K562 (cell line): ENCODE data around the gene GIT2. TPM values are rescaled to one million over a fixed set of nuclear protein-coding genes. Genes with fewer than 3 reads are reported as not detected.

ENCODE experiments used
- ATAC-seq: fragments of 200-7000 bp; cut with Tn5 transposase; 3 replicates; pipeline ENCODE4 v1.9.1; 2020; ENCODE audit warnings: moderate library complexity
- BruUV-seq: library from RNA; stranded (reverse); fragments of 400-500 nt; replicated peaks from 2 replicates; lab custom pipeline; 2021; lab: Mats Ljungman, UMichigan
- CTCF ChIA-PET: fragments of 300-600 bp; formaldehyde crosslinking; extraction: SDS; loops from one replicate; lab custom pipeline; 2021; ENCODE audit warnings: low intra/inter-chr PET ratio; lab: Yijun Ruan, JAX
- POLR2A ChIA-PET: fragments of 300-600, 350-650 bp; sonication (Branson Sonifier 250); formaldehyde crosslinking; extraction: SDS; loops from one replicate; lab custom pipeline; 2021; ENCODE audit warnings: antibody characterized with exemption, inconsistent platforms; lab: Yijun Ruan, JAX
- DNase-seq, 4 experiments: peaks; one replicate each; pipeline versions ENCODE4 v3.0.0 to v3.0.0-alpha.2; 2011 to 2018; ENCODE audit warnings: low spot score in 3 of 4, mixed read lengths in 3 of 4; ENCODE audit errors: extremely low read depth in 1 of 4
- FAIRE-seq: peaks from 2 replicates; lab custom pipeline; 2011; peaks lifted over from hg19 to GRCh38; lab: Jason Lieb, UNC
- H2AFZ ChIP-seq: 2 replicates; pipeline ENCODE4 v1.6.0; 2011; ENCODE audit warnings: low read depth, low read length, control low read depth, inconsistent platforms
- H3K27ac ChIP-seq: fragments of 200-600 bp; 3 replicates; pipeline ENCODE4 v1.8.0; 2011; ENCODE audit warnings: low read depth, mild to moderate bottlenecking, control low read depth, inconsistent platforms, low read length, moderate library complexity, mixed read lengths; ENCODE audit errors: extremely low read depth
- H3K27me3 ChIP-seq, 2 experiments: fragments of 300-600 bp in 1 of 2; 2 replicates in 1 of 2; 3 replicates in 1 of 2; pipeline versions ENCODE4 v1.6.0 to v1.8.0; 2011; ENCODE audit warnings: inconsistent platforms in 2 of 2, low read length in 2 of 2, mild to moderate bottlenecking in 1 of 2, mixed read lengths in 1 of 2, moderate library complexity in 1 of 2; ENCODE audit not compliant: control insufficient read depth in 2 of 2, insufficient read depth in 2 of 2
- H3K36me3 ChIP-seq: fragments of 300-600 bp; 3 replicates; pipeline ENCODE4 v1.8.0; 2011; ENCODE audit warnings: mild to moderate bottlenecking, low read length, inconsistent platforms; ENCODE audit not compliant: control insufficient read depth, insufficient read depth
- H3K4me1 ChIP-seq, 2 experiments: fragments of 200-600 bp in 1 of 2; replicated peaks in 1 of 2; 2 replicates in 1 of 2; 3 replicates in 1 of 2; pipeline versions ENCODE4 v1.5.1 to v1.8.0; 2011; ENCODE audit warnings: inconsistent platforms in 2 of 2, low read length in 2 of 2, mild to moderate bottlenecking in 1 of 2, mixed read lengths in 1 of 2, moderate library complexity in 1 of 2; ENCODE audit not compliant: control insufficient read depth in 2 of 2, insufficient read depth in 2 of 2
- H3K4me2 ChIP-seq: 2 replicates; pipeline ENCODE4 v1.6.1; 2011; ENCODE audit warnings: low read length, control low read depth, inconsistent platforms, mixed read lengths; ENCODE audit not compliant: insufficient read depth
- H3K4me3 ChIP-seq: fragments of 200-600 bp; sonication (generic), shearing (Covaris generic); 2 replicates; pipeline ENCODE4 v1.5.1; 2016; ENCODE audit warnings: control low read depth, inconsistent platforms
- H3K79me2 ChIP-seq: fragments of 200-600 bp; 3 replicates; pipeline ENCODE4 v1.8.0; 2011; ENCODE audit warnings: low read length, inconsistent platforms; ENCODE audit not compliant: control insufficient read depth, insufficient read depth
- H3K9ac ChIP-seq, 2 experiments: 2 replicates each; pipeline versions ENCODE4 v1.6.0 to v1.6.1; 2011; ENCODE audit warnings: low read depth in 2 of 2, low read length in 2 of 2, control low read depth in 1 of 2, inconsistent platforms in 1 of 2, mild to moderate bottlenecking in 1 of 2, mixed read lengths in 1 of 2; ENCODE audit not compliant: insufficient read depth in 1 of 2
- H3K9me1 ChIP-seq: one replicate; pipeline ENCODE4 v1.6.0; 2011; ENCODE audit warnings: inconsistent platforms, mild to moderate bottlenecking, low read length, moderate library complexity; ENCODE audit not compliant: control insufficient read depth, insufficient read depth
- H3K9me3 ChIP-seq: replicated peaks from 2 replicates; pipeline ENCODE4 v1.5.1; 2011; ENCODE audit warnings: low read depth, low read length, inconsistent platforms; ENCODE audit not compliant: control insufficient read depth, insufficient read depth
- H4K20me1 ChIP-seq: replicated peaks from 2 replicates; pipeline ENCODE4 v1.6.1; 2011; ENCODE audit warnings: low read length, inconsistent platforms, mixed read lengths; ENCODE audit not compliant: control insufficient read depth, insufficient read depth
- CC2D1A ChIP-seq: fragments of 450-650 bp; IDR thresholded peaks from 2 replicates; pipeline ENCODE4 v1.6.1; 2017; ENCODE audit warnings: mild to moderate bottlenecking
- EGR1 ChIP-seq: fragments of 450-650 bp; conservative IDR thresholded peaks from 2 replicates; pipeline ENCODE4 v1.6.1; 2017; ENCODE audit warnings: mild to moderate bottlenecking
- ETV6 ChIP-seq, 3 experiments: fragments of 150-350 bp in 1 of 3; sonication (generic) in 1 of 3; formaldehyde crosslinking in 1 of 3; IDR thresholded peaks; 2 replicates each; pipeline versions ENCODE4 v1.6.1 to v1.8.0; 2014 to 2022; ENCODE audit warnings: borderline replicate concordance in 2 of 3, low read depth in 2 of 3, antibody characterized with exemption in 1 of 3, low read length in 1 of 3, mild to moderate bottlenecking in 1 of 3, missing genetic modification reagents in 1 of 3
- PKNOX1 ChIP-seq: fragments of 450-650 bp; IDR thresholded peaks from 2 replicates; pipeline ENCODE4 v1.6.1; 2016
- POLR2AphosphoS2 ChIP-seq: IDR thresholded peaks from 2 replicates; pipeline ENCODE4 v1.6.1; 2012; ENCODE audit warnings: low read length, improper control_type of control experiment
- RBM25 ChIP-seq: fragments of 200-400 bp; formaldehyde crosslinking; IDR thresholded peaks from 2 replicates; pipeline ENCODE4 v1.6.1; 2018; ENCODE audit warnings: low read length, low read depth, moderate library complexity; ENCODE audit not compliant: severe bottlenecking
- TFAP4 ChIP-seq: sonication (generic); formaldehyde crosslinking; IDR thresholded peaks from 2 replicates; pipeline ENCODE4 v1.8.0; 2022; ENCODE audit warnings: missing genetic modification reagents, mild to moderate bottlenecking, moderate library complexity, borderline replicate concordance
- ZNF121 ChIP-seq: sonication (generic); formaldehyde crosslinking; conservative IDR thresholded peaks from 2 replicates; pipeline ENCODE4 v1.8.0; 2022; ENCODE audit warnings: missing genetic modification reagents
- ZNF124 ChIP-seq: sonication (generic); formaldehyde crosslinking; IDR thresholded peaks from 2 replicates; pipeline ENCODE4 v1.8.1; 2022; ENCODE audit warnings: missing genetic modification reagents
- WGBS: fragments of 100-300 bp; shearing (Covaris generic); methylation state at CpG from one replicate; pipeline ENCODE4 v1.1.6; 2016; ENCODE audit warnings: low coverage, mixed read lengths; ENCODE audit not compliant: insufficient coverage; ENCODE audit errors: missing lambda C conversion rate; 5-methylcytosine and 5-hydroxymethylcytosine counted together
- in situ Hi-C: fragments of 300-500 bp; cut with MboI; formaldehyde crosslinking; loops from 4 replicates; pipeline ENCODE4 v1.15.0; 2018; ENCODE audit warnings: inconsistent platforms, mixed read lengths
- intact Hi-C: fragments of 100-400 bp; cut with micrococcal nuclease; formaldehyde crosslinking; loops from 2 replicates; pipeline ENCODE4 v1.14.2; 2022
- polyA plus RNA-seq, 8 experiments: library from polyadenylated mRNA; depleted of rRNA in 4 of 8; stranded (reverse) in 5 of 8; unstranded in 3 of 8; fragments of >200 nt; fragmentation: Nextera tagmentation in 2 of 8; fragmentation: Illumina TruSeq in 1 of 8; extraction: Ambion mirVana in 2 of 8; extraction: Trizol in 1 of 8; gene quantifications; 2 replicates each; pipeline versions ENCODE4 v1.2.1 to v1.2.3, GENCODE V29; 2011 to 2014; ENCODE audit warnings: inconsistent platforms in 1 of 8, missing spikeins in 1 of 8
- total RNA-seq, 7 experiments: library from RNA; depleted of rRNA in 6 of 7; stranded (reverse); fragments of >200 nt in 6 of 7; fragmentation: Illumina TruSeq in 2 of 7; extraction: Trizol in 2 of 7; gene quantifications; 2 replicates each; pipeline versions ENCODE4 v1.2.1 to v1.2.3, GENCODE V29; 2011 to 2021; ENCODE audit warnings: low replicate concordance in 1 of 7

GIT2 gene
- total and polyA plus RNA-seq, 9 of the 15 experiments (the other 6 are each of a cell fraction or from before 2014, with no cell fraction given) = 4.0 to 30.4 (median 23.5) TPM

GRCh38 chr12:109910254-109910968 is 85.8 kb downstream of the GIT2 start:
- no peak for TF ChIP-seq POLR2AphosphoS2
- TF ChIP-seq ZNF121 (CRISPR knock-in tag) = peak; percentile 97
- TF ChIP-seq RBM25 = peak; percentile 7
- H3K4me3 ChIP-seq = no peak overlapping the region
- CTCF ChIA-PET = no interaction called here
- intact Hi-C loops (no loop called here), in situ Hi-C loops (no loop called here)
- BruUV-seq = no TSS peak
- H3K9me3 ChIP-seq = no peaks in the 10 kb centered on the region
- H3K36me3 ChIP-seq = peaks cover 77% of the 10 kb centered on the region; the same call in 2 of the 3 replicates
- ATAC-seq (no peak; the same call in 2 of the 3 replicates), DNase-seq (no peak), FAIRE-seq (no peak)
- no peaks in the 10 kb centered on the region for H3K9me1 ChIP-seq
- POLR2A ChIA-PET = interaction anchor here (0.6 to 2.1 kb wide), 6 partner anchors 10 to 57 kb away, joined by 3 to 13 read pairs (median 4); partner anchors contain the start of gene TCHP
- peaks cover 0 to 3% of the 10 kb centered on the region in 2 experiments; a peak in 1 of 5 replicates for H3K4me1 ChIP-seq
- no peak overlapping the region for H3K4me2 ChIP-seq
- no peak overlapping the region for H3K9ac ChIP-seq
- 78% methylated on average over 8 of the region's 8 CpGs for WGBS
- H2AFZ ChIP-seq = no peak overlapping the region
- no peak overlapping the region for H3K27ac ChIP-seq
- no peaks in the 10 kb centered on the region for H3K27me3 ChIP-seq
- 0 out of 2 replicates have a peak, but pooled peaks cover 3% of the 10 kb centered on the region for H4K20me1 ChIP-seq
- H3K79me2 ChIP-seq = no peaks in the 10 kb centered on the region

DNA sequence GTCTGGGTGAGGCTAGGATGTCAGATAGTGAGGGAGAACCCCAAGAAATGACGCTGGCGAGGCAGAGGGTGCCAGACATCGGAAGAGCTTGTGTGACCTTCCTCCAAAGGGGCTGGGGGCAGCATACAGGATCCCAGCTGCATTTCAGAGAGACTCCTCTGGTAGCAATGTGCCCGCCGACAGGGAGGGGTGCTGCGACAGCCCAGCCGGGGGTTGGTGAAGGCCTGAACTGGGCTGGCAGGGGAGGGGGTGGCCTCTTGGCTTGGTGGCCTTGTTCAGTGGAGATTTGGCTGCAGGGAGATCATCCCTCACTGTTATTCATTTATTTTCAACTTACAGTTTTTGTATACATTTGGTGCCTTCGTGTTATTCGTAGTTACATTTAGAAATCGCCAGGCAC is 90.9 kb downstream of the GIT2 start:
- Histone ChIP-seq H4K20me1 (no peaks in the 10 kb centered on the region), H3K79me2 (peaks cover 19% of the 10 kb centered on the region), H3K4me1 (peaks cover 0 to 2% of the 10 kb centered on the region in 2 experiments; a peak in 3 of 5 replicates), H3K4me2 (no peak overlapping the region), H3K27ac (no peak overlapping the region), H3K36me3 (peaks cover 67% of the 10 kb centered on the region; the same call in 2 of the 3 replicates), H3K9me1 (no peaks in the 10 kb centered on the region), H3K9ac (no peak overlapping the region; a peak in 1 of 4 replicates), H3K4me3 (no peak overlapping the region), H2AFZ (no peak overlapping the region), H3K9me3 (no peaks in the 10 kb centered on the region), H3K27me3 (no peaks in the 10 kb centered on the region)
- no peak for DNase-seq
- intact Hi-C loops (no loop called here), in situ Hi-C loops (no loop called here)
- ChIA-PET CTCF (no interaction called here), POLR2A (no interaction called here)
- 93% methylated on average over 10 of the region's 10 CpGs for WGBS
- FAIRE-seq = no peak
- ATAC-seq = no peak
- BruUV-seq = no TSS peak
- TF ChIP-seq ZNF124 (CRISPR knock-in tag) (no peak), EGR1 (no peak), CC2D1A (no peak), TFAP4 (CRISPR knock-in tag) (no peak), PKNOX1 (no peak), ETV6 (IDR thresholded peaks at IDR 0.05; ENCODE audit: borderline replicate concordance in 1 of 2, low read depth in 2 of 2, low read length in 1 of 2) (no peak), ETV6 (CRISPR knock-in tag; IDR thresholded peaks at IDR 0.05; ENCODE audit: borderline replicate concordance) (no peak)
